ENCODE data around the gene LRRC70.
A peak's percentile ranks its signal among the peaks of the same experiment; 100 is the strongest.

LRRC70 gene

GRCh38 chr5:62574599-62574998 lies 4.0 kb upstream of the LRRC70 start:
- DNase-seq (ENCODE audit: low spot score) (no peak), FAIRE-seq (no peak)

- no peak for DNase-seq (ENCODE audit: low spot score)
These were observed 3.6 kb upstream of the LRRC70 start for GRCh38 chr5:62575066-62575465.

GRCh38 chr5:62575489-62575888 lies 3.1 kb upstream of the LRRC70 start:
- FAIRE-seq (no peak), DNase-seq (ENCODE audit: low spot score) (no peak)

More at GRCh38 chr5:62575066-62575465, 3.6 kb upstream of the LRRC70 start:
- FAIRE-seq, result no peak

- no peak for FAIRE-seq
- DNase-seq (ENCODE audit: low spot score), result no peak
These were observed 1.9 kb upstream of the LRRC70 start for GRCh38 chr5:62576570-62577170.

- FAIRE-seq (no peak), DNase-seq (ENCODE audit: low spot score) (no peak)
These were observed 1.1 kb upstream of the LRRC70 start for GRCh38 chr5:62577488-62577887.

- no peak for DNase-seq (ENCODE audit: low spot score)
- no peak for FAIRE-seq
These were observed 1.1 kb downstream of the LRRC70 start for GRCh38 chr5:62579761-62580160.

- no peak for FAIRE-seq
These were observed 3.4 kb downstream of the LRRC70 start for GRCh38 chr5:62581836-62582597.

GRCh38 chr5:62584391-62584790 lies 5.8 kb downstream of the LRRC70 start:
- FAIRE-seq (no peak), DNase-seq (ENCODE audit: low spot score) (no peak)

More at GRCh38 chr5:62581836-62582597, 3.4 kb downstream of the LRRC70 start:
- no peak for DNase-seq (ENCODE audit: low spot score)

GRCh38 chr5:62585306-62585705 lies 6.7 kb downstream of the LRRC70 start:
- FAIRE-seq (no peak), DNase-seq (ENCODE audit: low spot score) (no peak)

GRCh38 chr5:62585751-62586150 lies 7.1 kb downstream of the LRRC70 start:
- FAIRE-seq, result no peak

GRCh38 chr5:62587737-62588136 lies 9.1 kb downstream of the LRRC70 start:
- FAIRE-seq (no peak), DNase-seq (ENCODE audit: low spot score) (no peak)

More at GRCh38 chr5:62585751-62586150, 7.1 kb downstream of the LRRC70 start:
- DNase-seq (ENCODE audit: low spot score), result no peak

GRCh38 chr5:62588668-62589067 lies 10.0 kb downstream of the LRRC70 start:
- DNase-seq (ENCODE audit: low spot score) (no peak), FAIRE-seq (no peak)

- FAIRE-seq, result no peak
- no peak for DNase-seq (ENCODE audit: low spot score)
These were observed 10.9 kb downstream of the LRRC70 start for GRCh38 chr5:62589504-62589903.

- no peak for FAIRE-seq
- DNase-seq (ENCODE audit: low spot score), result no peak
These were observed 11.8 kb downstream of the LRRC70 start for GRCh38 chr5:62590387-62590786.

- DNase-seq (ENCODE audit: low spot score) (no peak), FAIRE-seq (no peak)
These were observed 13.9 kb downstream of the LRRC70 start for GRCh38 chr5:62592558-62592957.

GRCh38 chr5:62593331-62593730 lies 14.7 kb downstream of the LRRC70 start:
- DNase-seq (ENCODE audit: low spot score), result no peak
- FAIRE-seq, result no peak

- no peak for FAIRE-seq
- no peak for DNase-seq (ENCODE audit: low spot score)
These were observed 15.9 kb downstream of the LRRC70 start for GRCh38 chr5:62594364-62594984.

- FAIRE-seq, result no peak
- DNase-seq (ENCODE audit: low spot score), result no peak
These were observed 17.5 kb downstream of the LRRC70 start for GRCh38 chr5:62596096-62596495.

- no peak for DNase-seq (ENCODE audit: low spot score)
- FAIRE-seq, result no peak
These were observed 18.1 kb downstream of the LRRC70 start for GRCh38 chr5:62596691-62597090.

- FAIRE-seq, result no peak
- no peak for DNase-seq (ENCODE audit: low spot score)
These were observed 18.7 kb downstream of the LRRC70 start for GRCh38 chr5:62597314-62597713.

- DNase-seq (ENCODE audit: low spot score) (no peak), FAIRE-seq (no peak)
These were observed 22.1 kb downstream of the LRRC70 start for GRCh38 chr5:62600560-62601252.

GRCh38 chr5:62603934-62604333 lies 25.3 kb downstream of the LRRC70 start:
- FAIRE-seq (peak; percentile 63), DNase-seq (ENCODE audit: low spot score) (no peak)

All from urothelium cell line (cell line).